Smooth muscle cell (in vitro differentiated cells): ENCODE results near the gene BOC. TPM values are rescaled to one million over a fixed set of nuclear protein-coding genes. Genes with fewer than 3 reads are reported as not detected.

Experiments
- DNase-seq: peaks from one replicate; lab custom pipeline; 2025; ENCODE audit not compliant: unreplicated experiment; lab: John Stamatoyannopoulos, UW
- H2AFZ ChIP-seq: fragments of 200-600 bp; sonication (generic); 2 replicates; pipeline ENCODE4 v1.6.0; 2016; ENCODE audit warnings: antibody characterized with exemption, low read depth, mild to moderate bottlenecking
- H3F3A ChIP-seq: fragments of 200-600 bp; sonication (generic); 2 replicates; pipeline ENCODE4 v1.6.0; 2017; ENCODE audit warnings: antibody characterized with exemption, low read depth
- H3K27ac ChIP-seq: fragments of 200-600 bp; sonication (generic); 2 replicates; pipeline ENCODE4 v1.5.1; 2016; ENCODE audit warnings: low read depth, mild to moderate bottlenecking
- H3K27me3 ChIP-seq: fragments of 200-600 bp; sonication (generic); 2 replicates; pipeline ENCODE4 v1.6.1; 2016; ENCODE audit warnings: low read depth, mild to moderate bottlenecking
- H3K36me3 ChIP-seq: fragments of 200-600 bp; sonication (generic); 2 replicates; pipeline ENCODE4 v1.5.1; 2016; ENCODE audit warnings: low read depth
- H3K4me1 ChIP-seq: fragments of 200-600 bp; sonication (generic); 2 replicates; pipeline ENCODE4 v1.5.1; 2016; ENCODE audit warnings: low read depth
- H3K4me2 ChIP-seq: fragments of 200-600 bp; sonication (generic); 2 replicates; pipeline ENCODE4 v1.6.0; 2016; ENCODE audit warnings: mild to moderate bottlenecking
- H3K4me3 ChIP-seq: fragments of 200-600 bp; sonication (generic); 2 replicates; pipeline ENCODE4 v1.5.1; 2016; ENCODE audit warnings: mild to moderate bottlenecking
- H3K79me2 ChIP-seq: fragments of 200-600 bp; sonication (generic); 2 replicates; pipeline ENCODE4 v1.6.0; 2016; ENCODE audit warnings: low read depth, mild to moderate bottlenecking
- H3K9ac ChIP-seq: fragments of 200-600 bp; sonication (generic); 2 replicates; pipeline ENCODE4 v1.6.0; 2016; ENCODE audit warnings: low read depth
- H3K9me3 ChIP-seq: fragments of 200-600 bp; sonication (generic); replicated peaks from 2 replicates; pipeline ENCODE4 v1.5.1; 2016; ENCODE audit warnings: low read depth
- H4K20me1 ChIP-seq: fragments of 200-600 bp; sonication (generic); 2 replicates; pipeline ENCODE4 v1.6.0; 2016; ENCODE audit warnings: low read depth
- CTCF ChIP-seq: fragments of 200-600 bp; sonication (generic); IDR thresholded peaks from 2 replicates; pipeline ENCODE4 v1.5.1; 2017; ENCODE audit warnings: borderline replicate concordance, mild to moderate bottlenecking, antibody characterized with exemption; ENCODE audit not compliant: insufficient read depth, poor library complexity, severe bottlenecking
- WGBS: methylation state at CpG from one replicate; pipeline ENCODE4 v1.1.7; 2016; ENCODE audit warnings: low lambda C conversion rate; 5-methylcytosine and 5-hydroxymethylcytosine counted together
- polyA plus RNA-seq: library from polyadenylated mRNA; unstranded; fragments of >200 nt; fragmentation: Nextera tagmentation; extraction: Ambion mirVana; gene quantifications from 2 replicates; pipeline ENCODE4 v1.2.1, GENCODE V29; 2016
- total RNA-seq: library from RNA; depleted of rRNA; stranded (reverse); fragments of >200 nt; gene quantifications from 2 replicates; pipeline ENCODE4 v1.2.3, GENCODE V29; 2014

Gene BOC
- total and polyA plus RNA-seq, 2 experiments from 2014 or later, result 19.5 to 31.2 TPM

- Histone ChIP-seq H3K27ac (no peak overlapping the region), H3K27me3 (no peaks in the 10 kb centered on the region), H2AFZ (no peak overlapping the region), H3K36me3 (peaks cover 6% of the 10 kb centered on the region), H3K9me3 (no peaks in the 10 kb centered on the region), H3K79me2 (no peaks in the 10 kb centered on the region), H3K9ac (no peak overlapping the region), H3F3A (no peaks in the 10 kb centered on the region), H3K4me3 (no peak overlapping the region), H3K4me2 (no peak overlapping the region), H4K20me1 (no peaks in the 10 kb centered on the region), H3K4me1 (peaks cover 30% of the 10 kb centered on the region)
- no peak for DNase-seq
- TF ChIP-seq CTCF, result no peak
- WGBS, result 89% methylated on average over 2 of the region's 2 CpGs
Observed at GRCh38 chr3:113268942-113269341, 57.6 kb downstream of the BOC start.

- H3K36me3 ChIP-seq, result peaks cover 6% of the 10 kb centered on the region
- no peaks in the 10 kb centered on the region for H3K79me2 ChIP-seq
- no peak overlapping the region for H2AFZ ChIP-seq
- peaks cover 29% of the 10 kb centered on the region for H3K4me1 ChIP-seq
- 92% methylated on average over 3 of the region's 3 CpGs for WGBS
- no peak overlapping the region for H3K4me2 ChIP-seq
- DNase-seq, result no peak
- TF ChIP-seq CTCF, result no peak
- no peak overlapping the region for H3K27ac ChIP-seq
- H3K4me3 ChIP-seq, result no peak overlapping the region
- no peaks in the 10 kb centered on the region for H3K9me3 ChIP-seq
- no peaks in the 10 kb centered on the region for H3K27me3 ChIP-seq
- H3F3A ChIP-seq, result no peaks in the 10 kb centered on the region
- H3K9ac ChIP-seq, result no peak overlapping the region
- no peaks in the 10 kb centered on the region for H4K20me1 ChIP-seq
Observed at GRCh38 chr3:113269661-113270060, 58.3 kb downstream of the BOC start.

GRCh38 chr3:113270068-113270467 is 58.7 kb downstream of the BOC start:
- Histone ChIP-seq H3K79me2 (no peaks in the 10 kb centered on the region), H3K9me3 (no peaks in the 10 kb centered on the region), H4K20me1 (no peaks in the 10 kb centered on the region), H3K27me3 (no peaks in the 10 kb centered on the region), H3K36me3 (peaks cover 6% of the 10 kb centered on the region), H3K4me3 (no peak overlapping the region), H2AFZ (no peak overlapping the region), H3F3A (no peaks in the 10 kb centered on the region), H3K4me2 (no peak overlapping the region), H3K27ac (no peak overlapping the region), H3K4me1 (peaks cover 29% of the 10 kb centered on the region), H3K9ac (no peak overlapping the region)
- no peak for TF ChIP-seq CTCF
- WGBS, result 100% methylated on average over 2 of the region's 2 CpGs
- DNase-seq, result no peak

- Histone ChIP-seq H3K9me3 (no peaks in the 10 kb centered on the region), H3K27me3 (no peaks in the 10 kb centered on the region), H4K20me1 (no peaks in the 10 kb centered on the region), H3K4me3 (no peak overlapping the region), H3K27ac (no peak overlapping the region), H3F3A (no peaks in the 10 kb centered on the region), H3K79me2 (no peaks in the 10 kb centered on the region), H2AFZ (no peak overlapping the region), H3K36me3 (peaks cover 6% of the 10 kb centered on the region), H3K4me1 (peaks cover 28% of the 10 kb centered on the region), H3K9ac (no peak overlapping the region), H3K4me2 (no peak overlapping the region)
- 99% methylated on average over 9 of the region's 9 CpGs for WGBS
- no peak for TF ChIP-seq CTCF
- DNase-seq, result no peak
Observed at GRCh38 chr3:113270786-113271185, 59.4 kb downstream of the BOC start.
